ENCODE measurements around the gene CACNA1C.

Gene CACNA1C

DNA sequence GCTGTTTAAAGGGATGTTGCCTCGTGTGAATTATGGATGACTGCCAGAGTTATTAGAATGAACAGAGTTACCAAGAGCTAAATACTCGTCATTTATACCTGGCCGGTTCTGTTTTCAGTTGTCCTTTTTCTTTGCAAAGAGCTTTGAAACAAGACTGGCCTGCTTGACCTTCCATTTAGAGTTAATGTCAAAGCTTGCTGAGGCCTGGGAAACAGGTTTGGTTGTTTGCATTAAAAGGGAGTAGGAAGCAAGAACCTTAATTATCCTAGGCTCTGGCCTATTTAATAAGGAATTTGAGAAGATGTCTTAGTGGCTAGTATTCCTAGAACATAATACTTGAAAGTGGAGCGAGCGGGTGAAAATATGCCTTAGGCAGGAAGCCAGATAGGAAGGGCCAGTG is 233.3 kb downstream of the CACNA1C start:
- DNase-seq, result no peak

GRCh38 chr12:2286461-2287131 is 233.8 kb downstream of the CACNA1C start:
- no peak for DNase-seq

GRCh38 chr12:2287151-2287550 is 234.4 kb downstream of the CACNA1C start:
- no peak for DNase-seq

- DNase-seq, result no peak
Measured at GRCh38 chr12:2287589-2287988, 234.8 kb downstream of the CACNA1C start.

DNA sequence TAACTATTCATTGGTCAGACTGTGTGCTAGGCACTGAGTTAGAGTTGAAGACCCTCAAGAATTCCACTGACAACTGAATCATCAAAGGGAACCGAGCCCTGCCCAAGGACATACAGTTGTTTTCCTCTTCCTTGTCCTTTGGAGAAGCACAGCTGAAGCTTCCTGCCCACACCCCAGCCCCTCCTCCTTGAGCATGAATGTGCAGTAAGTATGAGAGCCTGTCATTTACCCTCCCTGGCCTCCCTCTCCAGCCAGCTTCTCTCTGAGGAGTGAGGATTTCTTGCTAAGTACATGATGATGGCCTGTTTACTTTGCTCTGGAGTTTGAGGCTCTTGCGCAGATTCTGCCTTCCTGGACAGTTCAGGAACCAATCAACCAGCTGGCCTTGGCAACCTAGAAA is 235.2 kb downstream of the CACNA1C start:
- no peak for DNase-seq

DNA sequence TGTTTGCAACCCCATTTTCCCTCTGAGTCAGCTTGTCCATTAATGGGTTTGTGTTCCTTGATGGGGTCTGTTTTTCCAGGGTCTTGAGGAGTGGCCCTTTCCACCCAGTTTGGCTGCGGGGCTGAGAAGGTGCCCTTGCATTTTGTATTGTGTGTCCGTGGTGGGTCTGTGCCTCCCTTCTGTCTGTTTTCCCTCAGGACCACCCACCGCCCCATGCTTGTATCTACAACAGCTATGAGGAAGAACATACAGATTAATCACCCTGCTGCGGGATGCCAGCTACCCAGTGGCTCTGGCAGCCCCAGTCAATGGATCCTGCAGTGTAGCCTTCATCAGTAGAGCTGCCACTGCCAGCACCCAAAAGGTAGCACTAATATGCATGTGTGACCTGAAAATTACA is 235.7 kb downstream of the CACNA1C start:
- no peak for DNase-seq

DNA sequence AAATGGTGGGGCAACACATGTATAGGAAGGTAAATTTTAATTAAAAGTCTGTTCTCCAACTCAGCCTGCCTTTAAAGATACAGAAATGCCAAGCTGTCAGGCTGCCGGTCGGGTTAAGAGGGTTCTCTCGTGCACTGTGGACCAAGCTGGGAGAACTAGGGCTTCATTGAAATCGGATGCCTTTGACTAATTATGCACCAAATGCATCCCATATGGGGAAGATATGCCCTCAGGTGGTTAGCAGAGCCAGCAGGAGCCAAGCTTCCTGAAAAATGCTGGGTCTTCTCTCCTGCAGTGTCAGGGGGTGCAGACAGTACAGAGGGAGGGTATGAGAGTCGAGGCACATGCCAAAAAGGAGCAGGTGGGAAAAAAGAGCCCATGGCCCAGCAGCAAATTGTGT is 236.1 kb downstream of the CACNA1C start:
- DNase-seq, result no peak

GRCh38 chr12:2289525-2289924 is 236.7 kb downstream of the CACNA1C start:
- no peak for DNase-seq

DNA sequence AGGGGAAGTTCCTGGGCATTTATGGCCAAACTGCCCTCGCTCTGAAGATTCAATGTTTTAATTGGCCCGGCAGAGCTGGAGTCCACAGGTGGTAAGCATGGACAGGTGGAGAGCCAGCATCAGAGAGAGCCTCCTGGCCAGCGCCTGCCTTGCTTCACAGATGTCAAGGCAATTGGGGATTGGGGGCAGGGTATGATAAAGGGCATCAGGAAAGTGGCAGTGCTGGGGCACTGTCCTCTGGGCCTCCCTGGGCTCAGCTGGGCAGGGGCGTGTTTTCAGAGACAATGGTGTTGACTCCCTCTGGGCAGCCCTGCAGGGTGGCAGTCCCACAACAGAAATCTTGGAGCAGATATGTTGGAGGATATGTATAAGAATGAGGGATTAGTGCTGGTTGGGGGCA is 237.3 kb downstream of the CACNA1C start:
- DNase-seq, result no peak

GRCh38 chr12:2290516-2291065 is 237.8 kb downstream of the CACNA1C start:
- no peak for DNase-seq

DNA sequence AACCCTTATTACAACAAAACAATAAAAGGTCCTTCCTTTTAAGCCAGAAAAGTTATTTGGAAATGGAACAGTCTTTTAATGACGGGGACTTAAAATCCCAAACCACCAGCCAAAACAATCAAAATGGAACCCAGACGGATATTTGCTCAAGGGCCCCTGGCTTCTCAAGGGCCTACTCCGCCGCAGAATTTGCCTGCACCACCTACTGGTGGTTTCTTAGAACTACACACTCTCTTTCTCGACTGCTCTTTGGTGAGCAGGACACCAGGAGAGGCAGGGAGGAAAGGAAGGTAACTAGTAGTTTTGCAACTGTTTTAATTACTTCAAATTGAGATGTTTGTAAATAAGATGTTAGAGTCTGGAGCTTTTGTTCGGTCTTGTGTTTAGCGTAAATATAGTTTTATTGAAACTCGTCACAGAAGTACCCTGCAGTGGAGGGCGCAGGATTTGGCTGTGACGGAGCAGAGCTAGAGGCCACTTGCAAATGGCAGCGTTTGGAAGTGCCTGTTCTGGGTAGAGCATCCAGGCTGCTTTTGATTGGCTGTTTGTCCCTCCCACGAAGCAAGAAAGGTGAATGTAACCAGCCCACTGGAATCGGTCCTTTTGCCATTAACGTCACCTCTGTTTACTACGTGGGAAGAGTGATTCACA is 238.5 kb downstream of the CACNA1C start:
- DNase-seq, result peak; percentile 30

DNA sequence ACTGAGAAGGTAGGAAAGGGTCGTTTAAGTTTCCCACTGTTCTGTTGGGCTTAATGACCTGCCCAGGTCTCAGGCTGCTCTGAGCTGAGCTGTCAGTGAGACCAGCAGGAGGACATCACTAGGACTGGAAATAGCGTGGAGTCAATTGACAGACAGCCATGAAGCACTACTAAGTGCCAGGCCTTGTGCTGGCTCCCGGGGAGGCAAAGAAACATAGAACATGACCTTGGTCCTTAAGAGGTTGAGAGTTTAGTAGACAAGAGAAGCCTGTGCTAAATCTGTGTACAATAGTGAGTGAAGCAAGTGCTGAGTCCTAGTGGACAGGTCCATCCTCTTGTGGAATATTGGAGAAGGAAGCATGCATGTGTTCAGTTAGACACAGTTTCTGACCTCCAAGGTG is 239.2 kb downstream of the CACNA1C start:
- DNase-seq, result no peak

- DNase-seq, result no peak
Measured at GRCh38 chr12:2292560-2292959, 239.8 kb downstream of the CACNA1C start.

DNA sequence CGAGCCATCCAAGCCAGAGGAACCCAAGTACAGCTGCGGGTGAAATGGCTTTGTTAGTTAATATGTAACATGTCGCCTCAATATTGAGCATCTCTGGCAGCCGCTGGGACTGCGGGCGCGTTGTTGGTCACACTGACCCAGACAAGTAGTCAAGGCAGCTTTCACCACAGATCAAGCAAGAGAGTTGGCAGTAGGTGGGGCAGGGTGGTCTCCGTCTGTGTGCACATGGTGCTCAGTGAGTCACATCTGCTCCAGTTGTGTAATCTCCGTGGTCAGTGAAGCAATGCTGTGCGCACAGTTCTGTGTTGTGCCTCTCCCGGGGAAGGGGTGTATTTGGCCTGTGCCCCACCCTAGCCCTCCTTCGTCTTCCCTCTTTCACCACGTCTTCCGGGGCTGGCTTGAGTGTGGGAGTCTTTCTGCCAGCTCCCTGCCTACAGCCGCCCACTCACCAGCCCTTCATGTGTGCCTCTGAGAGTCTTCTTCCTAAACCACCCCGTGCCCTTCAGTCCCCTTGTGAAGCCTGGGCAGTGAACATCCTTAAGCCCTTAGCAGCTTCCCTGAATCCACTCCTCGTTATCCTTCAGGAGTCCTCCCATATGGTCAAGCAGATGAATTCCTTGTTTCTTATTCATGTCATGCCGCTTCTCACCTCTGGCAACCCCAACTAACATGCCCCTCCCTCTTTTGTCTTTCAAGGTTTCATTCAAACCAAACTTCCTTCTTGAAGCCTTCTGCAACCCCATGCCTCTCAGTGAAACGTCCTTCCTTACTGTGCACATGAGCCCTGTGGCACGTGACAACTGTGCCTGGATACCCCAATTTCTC is 242.1 kb downstream of the CACNA1C start:
- DNase-seq, result no peak

GRCh38 chr12:2295941-2296461 is 243.2 kb downstream of the CACNA1C start:
- DNase-seq, result no peak

GRCh38 chr12:2297004-2297403 is 244.2 kb downstream of the CACNA1C start:
- DNase-seq, result no peak

GRCh38 chr12:2297658-2298057 is 244.9 kb downstream of the CACNA1C start:
- no peak for DNase-seq

DNA sequence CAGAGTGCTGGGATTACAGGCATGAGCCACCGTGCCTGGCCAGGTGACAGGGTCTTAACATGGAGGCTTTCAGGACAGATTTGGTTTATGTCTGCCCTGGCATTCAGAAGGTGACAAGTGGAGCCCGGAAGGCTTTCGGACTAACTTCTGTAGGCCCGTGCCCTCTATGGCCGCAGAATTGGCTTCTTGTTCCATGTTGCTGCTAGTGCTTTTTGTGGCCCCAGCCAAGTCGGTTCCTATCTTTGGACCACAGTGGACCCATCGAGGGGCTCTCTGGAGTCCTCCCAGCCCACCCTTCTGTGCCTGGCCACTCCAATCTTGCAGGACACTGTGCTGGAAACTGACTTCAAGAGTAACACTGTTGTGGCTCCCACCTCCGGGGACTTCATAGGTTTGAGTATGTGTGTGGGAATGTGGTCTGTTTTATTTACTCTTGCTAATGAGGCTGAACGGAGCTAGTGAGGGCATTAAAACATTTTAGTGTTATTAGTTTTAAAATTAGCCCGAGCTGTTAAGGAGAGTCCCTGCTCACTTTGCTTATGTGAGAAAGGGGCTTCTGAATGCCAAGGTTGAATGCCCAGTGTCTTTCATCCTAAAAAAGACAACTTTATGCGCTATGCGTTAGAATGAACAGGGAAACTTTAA is 245.9 kb downstream of the CACNA1C start:
- no peak for DNase-seq

- DNase-seq, result no peak
Measured at GRCh38 chr12:2299206-2299605, 246.4 kb downstream of the CACNA1C start.

DNA sequence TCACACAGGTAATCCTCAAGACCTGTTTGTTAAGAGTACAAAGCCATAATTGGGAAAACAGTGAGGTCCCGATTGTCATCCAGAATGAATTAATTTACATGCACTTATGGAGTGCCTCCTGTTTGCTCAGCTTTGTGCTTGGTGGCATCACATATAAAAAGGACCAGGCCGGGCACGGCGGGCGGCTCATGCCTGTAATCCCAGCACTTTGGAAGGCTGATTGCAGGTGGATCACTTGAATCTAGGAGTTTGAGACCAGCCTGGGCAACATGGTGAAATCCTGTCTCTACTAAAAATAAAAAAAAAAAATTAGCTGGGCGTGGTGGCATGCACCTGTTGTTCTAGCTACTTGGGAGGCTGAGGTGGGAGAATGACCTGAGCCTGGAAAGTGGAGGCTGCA is 247.4 kb downstream of the CACNA1C start:
- DNase-seq, result no peak

DNA sequence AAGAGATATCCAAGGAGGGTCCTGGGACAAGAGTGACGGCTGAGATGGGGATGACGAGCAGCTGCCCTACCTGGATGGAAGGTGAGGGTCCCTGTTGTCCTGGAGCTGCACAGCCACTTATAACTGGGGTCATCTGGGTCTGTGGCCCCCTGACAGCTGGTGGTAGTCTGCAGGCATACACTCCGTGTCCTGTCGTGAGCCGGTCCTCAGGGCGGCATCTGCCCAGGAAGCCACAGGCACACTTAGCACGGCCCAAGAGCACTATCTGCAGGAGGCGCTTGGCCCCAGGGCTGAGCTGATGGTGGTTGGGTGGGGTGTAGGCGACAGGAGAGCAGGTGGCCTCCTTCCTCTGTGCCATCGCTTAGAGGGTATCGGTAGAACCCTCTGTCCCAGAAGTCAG is 248.1 kb downstream of the CACNA1C start:
- no peak for DNase-seq

DNA sequence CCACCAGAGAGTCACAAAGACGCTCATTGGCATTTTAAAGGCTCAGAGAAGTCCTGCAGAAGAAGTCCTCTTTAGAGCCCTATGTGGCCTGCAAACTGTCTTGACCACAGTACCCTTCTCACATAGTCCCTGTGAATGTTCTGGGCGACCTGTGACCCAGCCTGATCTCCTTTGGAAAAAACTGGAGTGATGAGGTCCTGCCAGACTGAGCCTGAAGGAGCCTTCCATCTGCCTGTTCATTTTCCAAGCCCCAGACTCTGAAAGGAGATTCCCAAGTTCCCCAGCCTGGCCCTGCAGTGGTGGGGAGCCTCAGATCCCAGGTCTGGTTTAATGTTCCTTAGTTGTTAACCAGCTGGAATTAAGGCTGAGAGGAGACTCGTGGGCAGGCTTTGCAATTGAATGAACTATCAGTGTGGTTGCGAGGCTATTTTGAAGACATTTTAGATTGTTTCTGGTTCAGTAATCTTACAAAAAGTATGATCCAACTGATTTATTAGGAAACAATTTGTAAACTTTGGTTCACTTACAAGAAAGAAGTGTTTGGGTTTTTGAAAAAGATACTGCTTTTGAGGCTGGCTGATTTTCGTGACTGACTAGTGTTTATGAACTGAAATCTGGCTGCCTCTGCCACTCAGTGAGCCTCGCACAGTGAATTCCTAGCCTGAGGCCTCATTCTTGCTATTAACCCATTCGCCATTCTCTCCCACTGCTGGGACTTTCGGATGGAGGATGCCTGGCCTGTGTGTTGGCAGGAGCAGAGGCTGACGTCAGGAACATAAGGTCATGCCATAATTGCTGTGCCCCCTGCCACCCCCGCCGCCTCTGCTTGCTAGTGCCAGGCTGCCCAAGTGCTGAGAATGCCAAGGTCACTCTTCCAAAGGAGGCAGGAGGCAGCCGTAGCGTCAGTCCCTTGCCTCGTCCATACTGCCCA is 249.0 kb downstream of the CACNA1C start:
- no peak for DNase-seq
